ENCODE data around the gene PHF21B.
"Not testable (repeated sequence)": the region's sequence is repeated elsewhere in the genome, so short reads cannot be mapped to it uniquely, and the experiment has no call there.

PHF21B gene

GRCh38 chr22:45009606-45010531, at the start of gene PHF21B:
TSS of gene PHF21B (minus strand) at chr22:45010005. CDS start at chr22:45009549, 456 bp downstream.
- Mint-ChIP-seq H3K4me1 (peaks cover 26% of the 10 kb centered on the region), H3K4me3 (peak within 1 kb of the TSS; percentile 92 to 93 (median 92)), H3K36me3 (ENCODE audit: low read depth) (no peaks in the 10 kb centered on the region), H3K27me3 (ENCODE audit: low read depth) (peaks cover 17% of the 10 kb centered on the region), H3K9me3 (no peaks in the 10 kb centered on the region), H3K27ac (peak within 1 kb of the TSS; percentile 32 to 87 (median 79))
- TF ChIP-seq CTCF (IDR thresholded peaks at IDR 0.05; ENCODE audit: unreplicated experiment in 3 of 3), result no peak

GRCh38 chr22:45059296-45059695, 49.5 kb upstream of the PHF21B start:
- Mint-ChIP-seq H3K4me3 (no peak overlapping the region), H3K9me3 (no peaks in the 10 kb centered on the region), H3K27ac (no peak overlapping the region), H3K27me3 (ENCODE audit: low read depth) (peaks cover 4% of the 10 kb centered on the region), H3K4me1 (peaks cover 9% of the 10 kb centered on the region), H3K36me3 (ENCODE audit: low read depth) (no peaks in the 10 kb centered on the region)
- no peak for TF ChIP-seq CTCF (IDR thresholded peaks at IDR 0.05; ENCODE audit: unreplicated experiment in 3 of 3)

GRCh38 chr22:45058622-45058912, 48.8 kb upstream of the PHF21B start:
- H3K9me3 Mint-ChIP-seq, result no peaks in the 10 kb centered on the region
- H3K27me3 Mint-ChIP-seq (ENCODE audit: low read depth), result peaks cover 6% of the 10 kb centered on the region
- H3K4me3 Mint-ChIP-seq, result no peak overlapping the region
- peak overlapping the region in 2 of 3 experiments; percentile 26 to 62 for H3K27ac Mint-ChIP-seq
- H3K4me1 Mint-ChIP-seq, result peaks cover 9% of the 10 kb centered on the region
- TF ChIP-seq CTCF (IDR thresholded peaks at IDR 0.05; ENCODE audit: unreplicated experiment in 3 of 3), result no peak
- H3K36me3 Mint-ChIP-seq (ENCODE audit: low read depth), result no peaks in the 10 kb centered on the region

- no peaks in the 10 kb centered on the region for H3K9me3 Mint-ChIP-seq
- H3K36me3 Mint-ChIP-seq (ENCODE audit: low read depth), result no peaks in the 10 kb centered on the region
- H3K27me3 Mint-ChIP-seq (ENCODE audit: low read depth), result peaks cover 28% of the 10 kb centered on the region
- peaks cover 9% of the 10 kb centered on the region for H3K4me1 Mint-ChIP-seq
- H3K27ac Mint-ChIP-seq, result no peak overlapping the region
- no peak for TF ChIP-seq CTCF (IDR thresholded peaks at IDR 0.05; ENCODE audit: unreplicated experiment in 3 of 3)
- no peak overlapping the region for H3K4me3 Mint-ChIP-seq
Observed at GRCh38 chr22:45055936-45056335, 46.1 kb upstream of the PHF21B start.

GRCh38 chr22:45053571-45053970, 43.8 kb upstream of the PHF21B start:
- H3K9me3 Mint-ChIP-seq, result no peaks in the 10 kb centered on the region
- TF ChIP-seq CTCF (IDR thresholded peaks at IDR 0.05; ENCODE audit: unreplicated experiment in 3 of 3), result no peak
- H3K4me3 Mint-ChIP-seq, result no peak overlapping the region
- peaks cover 50% of the 10 kb centered on the region for H3K27me3 Mint-ChIP-seq (ENCODE audit: low read depth)
- H3K4me1 Mint-ChIP-seq, result peaks cover 5% of the 10 kb centered on the region
- no peaks in the 10 kb centered on the region for H3K36me3 Mint-ChIP-seq (ENCODE audit: low read depth)
- peak overlapping the region in 1 of 3 experiments; percentile 87 for H3K27ac Mint-ChIP-seq

- H3K36me3 Mint-ChIP-seq (ENCODE audit: low read depth), result no peaks in the 10 kb centered on the region
- peak overlapping the region in 1 of 3 experiments; percentile 9 for H3K27ac Mint-ChIP-seq
- H3K9me3 Mint-ChIP-seq, result no peaks in the 10 kb centered on the region
- H3K4me1 Mint-ChIP-seq, result peaks cover under 1% of the 10 kb centered on the region
- TF ChIP-seq CTCF (IDR thresholded peaks at IDR 0.05; ENCODE audit: unreplicated experiment in 3 of 3), result no peak
- no peak overlapping the region for H3K4me3 Mint-ChIP-seq
- peaks cover 51% of the 10 kb centered on the region for H3K27me3 Mint-ChIP-seq (ENCODE audit: low read depth)
Observed at GRCh38 chr22:45053094-45053493, 43.3 kb upstream of the PHF21B start.

- H3K4me3 Mint-ChIP-seq; H3K4me1 Mint-ChIP-seq; H3K9me3 Mint-ChIP-seq; H3K36me3 Mint-ChIP-seq (ENCODE audit: low read depth): not testable (repeated sequence)
- H3K27me3 Mint-ChIP-seq (ENCODE audit: low read depth), result peaks cover 52% of the 10 kb centered on the region
- H3K27ac Mint-ChIP-seq, result peak overlapping the region in 1 of 3 experiments; percentile 9
Observed at GRCh38 chr22:45052665-45053064, 42.9 kb upstream of the PHF21B start.
